ENCODE measurements around the gene RPL35.

Gene RPL35

DNA sequence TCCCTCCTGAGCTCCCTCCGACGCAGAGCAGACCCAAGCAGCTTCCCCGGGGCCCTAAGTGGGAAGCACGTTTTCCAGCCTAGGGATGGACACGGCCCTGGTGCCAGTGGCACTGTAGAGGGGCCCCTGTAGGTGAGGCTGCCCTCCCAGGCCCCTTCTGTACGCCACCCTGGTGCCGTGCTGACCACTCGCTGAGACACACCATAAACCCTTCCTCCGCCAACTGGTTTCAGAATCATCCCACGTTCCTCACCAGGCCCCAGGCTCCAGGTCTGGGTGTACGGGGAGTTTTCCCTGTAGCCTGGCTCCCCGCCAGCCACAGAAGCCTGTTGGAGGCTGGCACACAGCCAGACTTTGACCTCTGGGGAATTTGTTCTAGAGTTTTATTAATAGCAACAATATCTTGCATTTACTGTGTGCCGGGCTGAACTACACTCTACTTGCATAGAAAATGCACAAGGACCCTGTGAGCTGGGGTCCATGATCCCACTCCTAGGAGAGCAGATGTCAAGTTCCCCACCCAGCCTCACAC, 26.7 kb downstream of the RPL35 start:
- TF ChIP-seq, protein P1, sequence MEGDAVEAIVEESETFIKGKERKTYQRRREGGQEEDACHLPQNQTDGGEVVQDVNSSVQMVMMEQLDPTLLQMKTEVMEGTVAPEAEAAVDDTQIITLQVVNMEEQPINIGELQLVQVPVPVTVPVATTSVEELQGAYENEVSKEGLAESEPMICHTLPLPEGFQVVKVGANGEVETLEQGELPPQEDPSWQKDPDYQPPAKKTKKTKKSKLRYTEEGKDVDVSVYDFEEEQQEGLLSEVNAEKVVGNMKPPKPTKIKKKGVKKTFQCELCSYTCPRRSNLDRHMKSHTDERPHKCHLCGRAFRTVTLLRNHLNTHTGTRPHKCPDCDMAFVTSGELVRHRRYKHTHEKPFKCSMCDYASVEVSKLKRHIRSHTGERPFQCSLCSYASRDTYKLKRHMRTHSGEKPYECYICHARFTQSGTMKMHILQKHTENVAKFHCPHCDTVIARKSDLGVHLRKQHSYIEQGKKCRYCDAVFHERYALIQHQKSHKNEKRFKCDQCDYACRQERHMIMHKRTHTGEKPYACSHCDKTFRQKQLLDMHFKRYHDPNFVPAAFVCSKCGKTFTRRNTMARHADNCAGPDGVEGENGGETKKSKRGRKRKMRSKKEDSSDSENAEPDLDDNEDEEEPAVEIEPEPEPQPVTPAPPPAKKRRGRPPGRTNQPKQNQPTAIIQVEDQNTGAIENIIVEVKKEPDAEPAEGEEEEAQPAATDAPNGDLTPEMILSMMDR (IDR thresholded peaks at IDR 0.05; ENCODE audit: low read depth, low read length, missing control alignments): no peak
- DNase-seq (ENCODE audit: extremely low read depth, low read depth): no peak
- H3K4me3 ChIP-seq (replicated peaks; ENCODE audit: low read depth, low read length): no peak overlapping the region

DNA sequence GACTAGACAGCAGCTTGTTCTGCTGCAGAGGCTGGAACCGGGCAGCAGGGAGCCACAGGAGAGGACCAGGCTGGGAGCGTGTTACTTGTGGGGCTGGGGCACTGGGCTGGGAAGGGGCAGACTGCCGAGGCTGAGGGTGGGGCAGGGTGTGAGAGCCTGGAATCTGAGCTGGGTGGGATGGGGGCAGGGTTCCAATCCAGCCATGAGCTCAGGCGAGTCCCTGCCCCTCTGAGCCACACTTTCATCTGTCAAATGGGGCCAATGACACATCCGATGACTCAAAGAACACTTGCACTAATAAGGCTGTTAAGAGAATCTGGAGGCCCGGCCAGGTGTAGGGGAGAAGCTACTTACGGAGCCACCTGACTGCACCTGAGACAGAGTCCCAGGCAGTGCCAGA, 27.2 kb downstream of the RPL35 start:
- H3K4me3 ChIP-seq (replicated peaks; ENCODE audit: low read depth, low read length): no peak overlapping the region
- no peak for DNase-seq (ENCODE audit: extremely low read depth, low read depth)
- TF ChIP-seq, protein P1 (IDR thresholded peaks at IDR 0.05; ENCODE audit: low read depth, low read length, missing control alignments): no peak

DNA sequence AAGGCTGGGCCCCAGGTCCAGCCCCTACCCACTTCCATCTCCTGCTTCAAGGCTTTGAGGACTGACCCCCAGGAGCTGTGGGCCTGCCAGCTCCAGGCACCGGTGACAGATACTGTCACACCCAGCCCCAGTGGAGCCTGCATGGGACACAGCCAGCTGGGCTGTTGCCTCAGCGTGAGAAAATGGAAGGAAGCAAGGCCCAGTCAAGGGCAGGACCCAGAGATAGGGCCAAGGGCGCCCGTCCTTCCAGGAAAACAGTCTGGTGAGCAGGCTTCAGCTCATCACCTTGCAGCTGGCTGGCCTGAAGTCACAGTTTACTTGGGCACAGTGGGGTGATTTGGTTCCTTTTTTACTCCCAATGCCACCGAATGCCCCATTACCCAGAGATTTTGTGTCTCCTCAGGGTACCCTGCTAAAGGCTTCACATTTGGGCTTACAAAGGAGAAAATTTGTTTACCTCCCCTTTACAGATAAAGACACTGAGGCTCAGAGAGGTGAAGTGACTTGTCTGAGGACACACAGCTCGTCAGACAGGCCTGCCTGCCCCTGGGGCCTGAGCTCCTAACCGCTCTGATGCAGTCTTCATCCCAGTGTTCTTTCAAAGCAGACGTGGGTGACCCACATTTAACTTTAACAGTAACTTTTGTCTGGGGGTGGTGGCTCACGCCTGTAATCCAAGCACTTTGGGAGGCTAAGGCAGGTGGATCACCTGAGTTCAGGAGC, 30.0 kb downstream of the RPL35 start:
- no peak for DNase-seq (ENCODE audit: extremely low read depth, low read depth)
- no peak overlapping the region for H3K4me3 ChIP-seq (replicated peaks; ENCODE audit: low read depth, low read length)
- TF ChIP-seq, protein P1 (IDR thresholded peaks at IDR 0.05; ENCODE audit: low read depth, low read length, missing control alignments): no peak

DNA sequence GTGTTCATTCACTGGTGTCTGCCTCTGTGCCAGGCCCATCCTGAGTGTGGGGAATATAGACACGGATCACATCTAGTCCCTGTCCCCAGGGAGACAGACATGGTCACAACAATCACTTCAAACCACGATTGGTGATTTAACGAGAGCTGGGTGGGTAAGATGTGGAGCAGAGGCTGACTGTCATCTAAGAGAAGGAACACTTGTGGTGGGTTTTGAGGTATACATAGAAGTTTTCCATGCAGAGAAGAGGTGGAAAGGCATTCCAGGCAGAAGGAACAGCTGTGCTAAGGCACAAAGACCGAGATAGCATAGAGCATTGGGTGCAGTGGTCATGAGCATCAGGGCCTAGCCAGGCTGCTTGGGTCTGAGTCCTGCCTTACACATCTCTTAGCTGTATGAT, 31.2 kb downstream of the RPL35 start:
- TF ChIP-seq, protein P1 (IDR thresholded peaks at IDR 0.05; ENCODE audit: low read depth, low read length, missing control alignments): no peak
- H3K4me3 ChIP-seq (replicated peaks; ENCODE audit: low read depth, low read length): no peak overlapping the region
- DNase-seq (ENCODE audit: extremely low read depth, low read depth): no peak

DNA sequence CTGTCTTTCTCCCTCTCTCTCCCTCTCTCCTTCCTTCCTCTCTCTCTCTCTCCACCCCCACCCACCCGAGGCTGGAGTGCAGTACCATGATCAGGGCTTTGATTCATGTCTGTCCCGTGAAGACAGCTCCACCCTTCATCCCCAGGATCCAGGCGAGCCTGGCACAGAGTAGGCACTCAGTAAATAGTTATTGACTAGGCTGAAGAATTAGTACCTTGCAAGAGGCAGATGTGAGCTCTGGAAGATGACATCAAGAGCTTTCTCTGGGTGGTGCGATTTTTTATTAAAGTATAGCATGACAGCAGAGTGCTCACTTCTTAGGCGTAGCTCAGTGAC, 32.5 kb downstream of the RPL35 start:
- TF ChIP-seq, protein P1 (IDR thresholded peaks at IDR 0.05; ENCODE audit: low read depth, low read length, missing control alignments): no peak
- no peak overlapping the region for H3K4me3 ChIP-seq (replicated peaks; ENCODE audit: low read depth, low read length)
- no peak for DNase-seq (ENCODE audit: extremely low read depth, low read depth)

DNA sequence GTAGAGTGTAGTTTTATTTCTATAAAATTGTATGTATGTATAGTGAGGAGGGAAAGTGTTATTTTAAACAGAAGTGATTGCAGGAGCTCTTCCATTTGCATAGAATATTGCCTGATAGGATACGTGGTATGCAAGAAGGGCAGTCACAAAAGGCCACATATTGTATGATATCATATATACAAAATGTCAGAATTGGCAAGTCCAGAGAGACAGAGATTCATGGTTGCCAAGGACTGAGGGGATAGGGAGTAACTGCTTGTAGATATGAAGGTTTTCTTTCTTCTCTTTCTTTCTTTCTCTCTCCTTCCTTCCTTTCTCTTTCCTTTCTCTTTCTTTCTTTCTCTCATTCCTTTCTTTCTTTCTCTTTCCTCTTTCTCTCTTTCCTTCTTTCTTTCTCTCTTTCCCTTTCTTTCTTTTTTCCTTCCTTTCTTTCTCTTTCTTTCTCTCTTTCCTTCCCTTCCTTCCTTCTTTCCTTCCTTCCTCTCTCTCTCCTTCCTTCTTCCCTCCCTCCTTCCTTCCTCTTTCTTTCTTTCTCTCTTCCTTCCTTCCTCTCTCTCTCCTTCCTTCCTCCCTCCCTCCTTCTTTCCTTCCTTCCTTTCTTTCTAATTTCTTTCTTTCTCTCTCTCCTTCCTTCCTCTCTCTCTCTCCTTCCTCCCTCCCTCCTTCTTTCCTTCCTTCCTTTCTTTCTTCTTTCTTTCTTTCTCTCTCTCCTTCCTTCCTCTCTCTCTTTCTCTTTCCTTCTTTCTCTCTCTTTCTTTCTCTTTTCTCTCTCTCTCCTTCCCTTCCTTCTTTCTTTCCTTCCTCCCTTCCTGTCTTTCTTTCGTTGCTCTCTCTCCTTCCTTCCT, 33.0 kb downstream of the RPL35 start:
- TF ChIP-seq, protein P1 (IDR thresholded peaks at IDR 0.05; ENCODE audit: low read depth, low read length, missing control alignments): no peak
- H3K4me3 ChIP-seq (replicated peaks; ENCODE audit: low read depth, low read length): no peak overlapping the region
- DNase-seq (ENCODE audit: extremely low read depth, low read depth): no peak

Measured in HFF-Myc (cell line).